Astrocyte (in vitro differentiated cells and primary cell): ENCODE data around the gene MT1E.

Experiments
- CTCF ChIP-seq: IDR thresholded peaks from 2 replicates; pipeline ENCODE4 v1.5.1; 2011; ENCODE audit warnings: low read depth, mild to moderate bottlenecking, inconsistent platforms, low read length, moderate library complexity; ENCODE audit not compliant: insufficient read depth
- EZH2 ChIP-seq: IDR thresholded peaks from 2 replicates; pipeline ENCODE4 v1.6.1; 2012; ENCODE audit warnings: mild to moderate bottlenecking, low read length, inconsistent platforms; ENCODE audit not compliant: insufficient read depth

- TF ChIP-seq CTCF (no peak), EZH2 (no peak)
Measured at GRCh38 chr16:56645311-56645710, 19.7 kb downstream of the MT1E start.
